GM21367 (cell line): ENCODE measurements around the gene SLC25A23.
"Not testable (repeated sequence)": the region's sequence is repeated elsewhere in the genome, so short reads cannot be mapped to it uniquely, and the experiment has no call there.

Source experiments
- ATAC-seq: cut with Tn5 transposase; IDR thresholded peaks from one replicate; pipeline ENCODE4 v1.9.1; 2021; ENCODE audit not compliant: unreplicated experiment

The SLC25A23 gene

GRCh38 chr19:6459262-6460098, at the start of gene SLC25A23:
SLC25A23 (minus strand) TSS chr19:6459792; CDS start chr19:6459628, 164 bp downstream.
- ATAC-seq = peak; percentile 22

DNA sequence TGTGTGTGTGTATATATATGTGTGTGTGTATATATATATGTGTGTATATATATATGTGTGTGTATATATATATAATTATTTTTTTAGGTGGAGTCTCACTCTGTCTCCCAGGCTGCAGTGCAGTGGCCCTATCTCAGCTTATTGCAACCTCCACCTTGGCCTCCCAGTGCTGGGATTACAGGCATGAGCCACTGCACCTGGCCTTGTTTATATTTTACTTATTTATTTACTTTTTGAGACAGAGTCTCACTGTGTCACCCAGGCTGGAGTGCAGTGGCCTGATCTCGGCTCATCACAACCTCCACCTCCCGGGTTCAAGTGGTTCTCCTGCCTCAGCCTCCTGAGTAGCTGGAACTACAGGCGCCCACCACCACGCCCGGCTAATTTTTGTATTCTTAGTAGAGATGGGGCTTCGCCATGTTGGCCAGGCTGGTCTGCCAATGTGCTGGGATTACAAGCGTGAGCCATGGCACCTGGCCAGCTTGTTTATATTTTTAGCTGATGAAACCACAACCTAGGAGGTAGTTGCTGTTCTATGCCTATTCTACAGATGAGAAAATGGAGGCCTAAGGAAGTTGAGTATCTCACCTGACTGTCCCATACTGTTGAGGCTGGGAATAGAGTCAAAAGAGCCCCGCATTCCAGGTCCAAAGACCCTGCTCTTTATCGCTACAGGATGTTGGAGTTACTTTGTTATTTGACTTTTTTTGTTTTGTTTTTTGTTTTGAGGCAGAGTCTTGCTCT, 48.6 kb upstream of the SLC25A23 start:
- not testable (repeated sequence) for ATAC-seq

- ATAC-seq = no peak
Observed at GRCh38 chr19:6503407-6504201, 44.0 kb upstream of the SLC25A23 start.

DNA sequence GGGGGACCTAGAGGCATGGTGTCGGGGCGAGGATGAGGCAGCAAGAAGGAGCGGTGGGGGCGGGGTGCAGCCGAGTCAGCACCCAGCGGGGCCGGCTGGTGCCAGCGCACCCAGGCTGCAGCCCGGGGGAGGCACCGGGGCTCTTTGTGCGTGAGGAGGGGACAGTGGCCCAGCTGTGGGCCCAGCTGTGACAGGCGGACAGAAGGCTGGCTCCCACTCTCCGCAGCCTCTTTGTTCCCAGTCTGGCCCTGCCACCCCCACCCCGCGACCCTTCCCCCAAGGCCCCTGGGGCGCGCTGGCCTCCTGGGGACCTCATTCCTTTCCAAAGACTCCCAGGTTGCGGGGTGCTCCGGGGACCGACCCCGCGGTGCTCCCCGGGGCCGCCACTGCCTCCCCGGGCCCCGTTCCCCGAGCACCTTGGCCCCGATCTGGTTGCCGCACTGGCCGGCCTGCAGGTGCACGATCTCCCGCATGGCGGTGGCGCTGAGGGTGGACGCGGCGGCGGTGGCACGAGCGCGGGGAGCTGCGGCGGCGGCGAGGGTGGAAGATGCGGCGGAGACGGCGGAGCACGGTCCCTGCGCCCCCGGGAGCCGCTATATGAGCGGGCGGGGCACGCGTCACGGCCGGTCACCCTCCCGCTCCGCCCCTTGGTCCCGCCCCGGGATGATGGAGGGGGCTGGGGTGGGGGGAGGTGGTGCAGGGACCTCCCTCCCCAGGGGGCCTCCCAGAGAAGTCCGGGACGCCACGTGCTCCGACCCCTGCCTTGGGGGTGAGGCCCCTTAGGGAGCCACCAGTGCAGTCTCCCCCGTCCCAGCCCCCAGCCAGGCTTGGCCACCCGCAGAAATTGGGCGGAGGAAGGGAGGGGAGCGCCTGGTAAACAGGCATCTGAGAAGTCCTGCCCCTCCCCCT, 42.4 kb upstream of the SLC25A23 start, which contains the start of gene TUBB4A:
Gene TUBB4A, minus strand, starts transcription at position 570 of the 909 bp plus-strand sequence. Its CDS starts 97 bp downstream, at position 473.
- no peak for ATAC-seq

- ATAC-seq = no peak
Observed at GRCh38 chr19:6500837-6501739, 41.5 kb upstream of the SLC25A23 start.

- ATAC-seq = no peak
Observed at GRCh38 chr19:6499052-6499790, 39.6 kb upstream of the SLC25A23 start.

- no peak for ATAC-seq
Observed at GRCh38 chr19:6498294-6499036, 38.9 kb upstream of the SLC25A23 start.

DNA sequence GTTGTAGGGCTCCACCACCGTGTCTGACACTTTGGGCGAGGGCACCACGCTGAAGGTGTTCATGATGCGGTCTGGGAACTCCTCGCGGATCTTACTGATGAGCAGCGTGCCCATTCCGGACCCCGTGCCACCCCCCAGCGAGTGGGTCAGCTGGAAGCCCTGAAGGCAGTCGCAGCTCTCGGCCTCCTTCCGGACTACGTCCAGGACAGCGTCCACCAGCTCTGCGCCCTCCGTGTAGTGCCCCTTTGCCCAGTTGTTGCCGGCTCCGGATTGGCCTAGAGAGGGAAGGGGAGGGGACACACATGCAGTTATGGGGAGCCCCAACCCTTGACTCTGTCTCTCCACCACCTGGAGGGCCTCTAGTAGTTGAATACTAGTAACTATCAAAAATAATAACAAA, 36.4 kb upstream of the SLC25A23 start:
- no peak for ATAC-seq

DNA sequence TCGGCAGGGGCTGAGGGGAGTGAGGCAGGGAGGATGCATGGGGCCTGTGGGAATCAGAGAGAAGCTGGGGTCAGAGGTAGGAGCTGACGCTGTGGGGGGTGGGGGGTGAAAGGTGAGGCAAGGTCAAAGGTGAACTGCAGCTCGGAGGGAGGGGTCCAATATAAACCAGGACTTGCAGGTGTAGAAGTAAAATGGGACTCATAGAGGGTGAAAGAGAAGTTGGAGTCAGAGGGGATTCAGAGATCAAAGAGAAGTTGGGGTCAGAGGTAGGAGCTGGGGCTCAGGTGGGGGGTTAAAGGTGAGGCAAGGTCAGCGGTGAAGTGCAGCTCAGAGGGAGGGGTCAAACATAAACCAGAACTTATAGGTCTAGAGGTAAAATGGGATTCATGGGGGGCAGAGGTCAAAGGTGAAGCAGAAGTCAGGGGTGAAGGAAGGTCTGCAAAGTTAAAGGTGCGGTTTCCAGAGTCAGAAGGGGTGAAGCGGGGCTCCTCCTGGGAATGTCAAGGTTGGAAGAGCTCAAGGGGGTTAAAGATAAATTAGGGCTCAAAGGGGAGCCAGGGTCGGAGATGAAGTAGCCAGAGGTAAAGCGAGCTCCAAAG, 34.9 kb upstream of the SLC25A23 start:
- ATAC-seq = no peak

DNA sequence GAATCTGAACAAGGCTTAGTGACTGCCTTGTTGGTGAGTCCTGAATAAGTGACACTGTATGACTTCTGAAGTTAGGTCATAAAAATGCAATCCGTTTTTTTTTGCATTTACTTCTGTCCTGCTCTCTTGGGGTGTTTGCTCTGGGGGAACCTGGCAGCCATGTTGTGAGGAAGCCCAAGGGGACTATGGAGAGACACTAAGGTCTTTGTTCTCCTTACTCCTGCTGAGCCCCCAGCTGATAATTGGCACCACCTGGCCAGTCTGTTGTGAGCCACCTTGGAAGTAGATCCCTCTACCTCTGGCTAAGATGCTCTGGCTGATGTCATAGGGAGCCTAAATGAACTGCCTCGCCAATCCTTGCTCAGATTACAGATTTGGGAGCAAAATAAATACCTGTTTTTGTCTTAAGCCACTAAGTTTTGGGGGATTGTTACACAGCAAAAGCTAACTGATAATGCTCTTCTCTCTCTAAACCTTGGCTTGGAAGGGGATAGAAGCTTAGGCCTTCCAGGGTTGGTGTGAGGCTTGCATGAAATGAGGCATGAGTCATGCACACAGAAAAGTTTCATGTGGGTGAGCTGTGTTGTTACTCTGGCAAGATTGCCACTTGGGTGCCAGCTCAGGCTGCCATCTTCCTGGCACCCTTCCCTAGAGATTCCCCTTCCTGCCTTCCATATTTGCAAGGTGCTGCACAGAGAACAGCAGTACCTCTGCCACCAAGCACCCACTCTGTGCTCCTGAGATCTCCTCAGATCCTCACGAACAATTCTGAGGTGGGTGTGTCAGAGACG, 32.4 kb upstream of the SLC25A23 start:
- no peak for ATAC-seq

DNA sequence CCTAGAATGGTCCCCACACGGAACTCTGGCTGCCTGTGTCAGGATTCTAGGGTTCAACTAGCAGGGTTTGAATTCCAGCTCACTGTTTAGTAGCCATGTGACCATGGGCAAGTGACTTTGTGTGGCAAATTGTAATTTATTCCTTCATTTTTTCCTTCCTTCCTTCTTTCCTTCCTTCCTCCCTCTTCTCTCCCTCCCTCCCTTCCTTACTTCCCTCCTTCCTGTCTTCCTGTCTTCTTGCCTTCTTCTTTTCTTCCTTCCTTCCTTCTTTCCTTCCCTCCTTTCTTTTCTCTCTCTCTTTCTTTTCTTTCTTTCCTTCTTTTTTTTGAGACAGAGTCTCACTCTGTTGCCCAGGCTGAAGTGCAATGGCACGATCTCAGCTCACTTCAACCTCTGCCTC, 30.5 kb upstream of the SLC25A23 start:
- no peak for ATAC-seq

DNA sequence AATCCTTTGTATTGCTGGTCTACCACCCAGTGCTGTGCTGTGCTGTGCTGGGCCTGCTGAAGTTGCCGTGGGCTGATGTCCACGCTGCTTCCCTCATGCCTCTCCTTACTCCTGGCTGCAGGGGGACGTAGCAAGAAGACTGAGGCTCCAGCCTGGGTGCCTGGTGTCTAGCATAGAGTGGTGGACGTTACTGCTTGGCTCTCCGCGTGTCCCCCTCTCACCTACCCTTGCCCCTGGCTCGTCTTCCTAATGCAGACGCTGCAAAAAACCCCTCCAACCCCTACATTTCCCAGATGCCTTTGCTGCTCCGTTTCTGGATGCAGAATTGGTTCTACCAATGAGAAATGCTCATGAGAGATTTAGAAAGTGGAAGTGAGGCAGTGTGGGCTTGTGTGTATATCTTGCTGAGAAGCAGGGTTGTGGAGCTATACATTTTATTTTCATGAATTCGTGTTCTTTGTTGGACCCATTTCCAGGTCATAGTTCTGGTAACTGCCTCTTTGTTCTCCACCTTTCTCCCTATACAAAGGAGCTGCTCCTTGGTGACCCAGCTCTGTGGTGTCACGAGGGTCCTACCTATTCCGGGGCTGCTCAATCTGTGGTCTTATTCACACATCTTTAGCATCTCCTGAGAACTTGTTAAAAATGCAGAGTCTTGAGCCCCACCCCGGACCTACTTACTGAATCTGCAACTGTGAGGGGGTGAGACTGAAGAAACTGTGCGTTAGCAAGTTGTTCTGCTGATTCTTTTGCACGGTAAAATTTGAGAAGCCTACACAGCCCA, 29.9 kb upstream of the SLC25A23 start:
- no peak for ATAC-seq

DNA sequence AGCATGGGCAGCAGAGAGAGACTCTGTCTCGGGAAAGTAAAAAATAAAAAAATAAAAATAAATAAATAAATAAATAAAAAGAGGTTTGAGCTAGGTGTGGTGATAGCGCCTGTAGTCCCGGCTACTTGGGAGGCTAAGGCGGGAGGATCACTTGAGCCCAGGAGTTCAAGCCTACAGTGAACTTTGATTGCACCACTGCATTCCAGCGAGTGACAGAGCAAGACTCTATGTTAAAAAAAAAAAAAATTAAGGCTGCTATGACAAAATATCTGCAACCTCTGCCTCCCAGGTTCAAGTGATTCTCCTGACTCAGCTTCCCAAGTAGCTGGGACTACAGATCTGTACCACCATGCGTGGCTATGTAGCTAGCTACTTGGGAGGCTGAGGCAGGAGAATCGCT, 25.2 kb upstream of the SLC25A23 start:
- no peak for ATAC-seq

GRCh38 chr19:6484230-6484629, 24.6 kb upstream of the SLC25A23 start:
- ATAC-seq = no peak

DNA sequence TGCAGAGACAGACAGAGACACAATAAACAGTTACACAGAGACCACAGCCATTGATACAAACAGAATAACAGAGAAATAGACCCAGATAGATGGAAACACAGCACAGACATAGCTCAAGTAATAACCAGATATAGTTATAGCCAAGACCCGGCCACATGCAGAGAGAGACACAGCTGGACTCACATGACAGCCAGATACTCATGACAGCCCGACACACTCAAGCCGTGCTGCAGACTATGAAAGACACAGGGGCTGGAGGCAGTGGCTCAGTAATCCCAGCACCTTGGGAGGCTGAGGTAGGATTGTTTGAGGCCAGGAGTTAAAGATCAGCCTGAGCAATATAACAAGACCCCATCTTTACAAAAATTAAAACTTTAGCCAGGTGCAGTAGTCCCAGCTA, 23.6 kb upstream of the SLC25A23 start:
- no peak for ATAC-seq

DNA sequence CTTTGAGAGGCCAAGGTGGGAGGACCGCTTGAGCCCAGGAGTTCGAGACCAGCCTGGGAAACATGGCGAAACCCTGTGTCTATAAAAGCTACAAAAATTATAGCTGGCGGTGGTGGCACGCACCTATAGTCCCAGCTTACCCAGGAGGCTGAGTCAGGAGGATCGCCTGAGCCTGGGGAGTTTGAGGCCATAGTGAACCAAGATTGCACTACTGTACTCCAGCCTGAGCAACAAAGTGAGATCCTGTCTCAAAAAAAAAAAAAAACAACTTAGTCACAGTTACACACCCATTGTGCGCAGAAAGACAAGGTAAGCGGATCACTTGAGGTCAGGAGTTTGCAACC, 22.7 kb upstream of the SLC25A23 start:
- no peak for ATAC-seq
